ENCODE measurements around the gene B3GAT2. TPM values are rescaled to one million over a fixed set of nuclear protein-coding genes. Genes with fewer than 3 reads are reported as not detected.
"Not testable (repeated sequence)": the region's sequence is repeated elsewhere in the genome, so short reads cannot be mapped to it uniquely, and the experiment has no call there.

B3GAT2 gene
- total and polyA plus RNA-seq, 8 donors: 0.03 to 0.12 (median 0.05) TPM; not detected in 4

- no peaks in the 10 kb centered on the region for H3K27me3 ChIP-seq
- WGBS, 2 donors: 29 to 32% methylated on average over 14 of the region's 14 CpGs
- intact Hi-C loops (cut with DNase I): no loop called here
- no peak for TF ChIP-seq CTCF (IDR thresholded peaks at IDR 0.05)
- no peaks in the 10 kb centered on the region for H3K36me3 ChIP-seq
- DNase-seq: no peak
- ATAC-seq: no peak
- no peaks in the 10 kb centered on the region for H3K9me3 ChIP-seq
- H3K4me3 ChIP-seq: peak overlapping the region in 1 of 4 donors; percentile 54
- H3K4me1 ChIP-seq: peaks cover 0 to 4% (median 0%) of the 10 kb centered on the region in 3 donors
- no peak overlapping the region for H3K27ac ChIP-seq
- FAIRE-seq: no peak
Observed at GRCh38 chr6:70954750-70955149, 2.1 kb downstream of the B3GAT2 start.

GRCh38 chr6:70954176-70954575, 2.7 kb downstream of the B3GAT2 start:
- no peak for ATAC-seq
- peaks cover 0 to 4% (median 0%) of the 10 kb centered on the region in 3 donors for H3K4me1 ChIP-seq
- no peaks in the 10 kb centered on the region for H3K9me3 ChIP-seq
- H3K27me3 ChIP-seq: no peaks in the 10 kb centered on the region
- no peak for TF ChIP-seq CTCF (IDR thresholded peaks at IDR 0.05)
- intact Hi-C loops (cut with DNase I): no loop called here
- no peak overlapping the region for H3K4me3 ChIP-seq
- H3K27ac ChIP-seq: no peak overlapping the region
- no peaks in the 10 kb centered on the region for H3K36me3 ChIP-seq
- DNase-seq: no peak
- WGBS, 2 donors: 40 to 54% methylated on average over 3 of the region's 3 CpGs
- no peak for FAIRE-seq

DNA sequence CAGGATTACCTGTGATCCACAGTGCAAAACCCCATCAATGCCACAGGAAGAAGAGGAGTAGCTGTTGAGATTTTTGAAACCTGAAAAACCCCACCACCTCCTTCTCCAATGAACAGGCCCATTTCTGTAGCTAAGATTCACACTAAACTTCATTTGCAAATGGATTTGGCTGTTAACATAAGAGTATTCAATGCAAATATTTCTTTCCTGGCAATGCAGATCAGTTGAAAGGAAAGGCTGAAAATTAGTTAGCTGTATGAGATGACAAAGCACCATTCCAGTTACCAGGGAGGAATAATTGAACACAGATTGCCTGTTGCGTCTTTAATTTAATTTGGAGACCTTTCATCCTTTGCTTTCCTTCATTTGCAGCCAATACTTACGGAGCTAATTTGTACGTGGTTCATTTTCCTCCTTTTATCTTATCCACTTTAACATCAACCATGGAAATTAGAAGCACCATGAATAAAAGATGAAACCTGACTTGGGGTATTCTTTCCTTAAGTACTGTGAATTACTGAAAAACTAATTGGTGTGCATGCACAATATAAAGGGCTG, 4.2 kb downstream of the B3GAT2 start:
- no peaks in the 10 kb centered on the region for H3K9me3 ChIP-seq
- no peak for TF ChIP-seq CTCF (IDR thresholded peaks at IDR 0.05)
- no peak overlapping the region for H3K4me3 ChIP-seq
- DNase-seq (no peak), FAIRE-seq (no peak), ATAC-seq (no peak)
- H3K27me3 ChIP-seq: no peaks in the 10 kb centered on the region
- peaks cover 0 to 4% (median 0%) of the 10 kb centered on the region in 3 donors for H3K4me1 ChIP-seq
- H3K36me3 ChIP-seq: no peaks in the 10 kb centered on the region
- intact Hi-C loops (cut with DNase I): no loop called here
- H3K27ac ChIP-seq: no peak overlapping the region
- WGBS, 2 donors: 59 to 72% methylated on average over 3 of the region's 3 CpGs

DNA sequence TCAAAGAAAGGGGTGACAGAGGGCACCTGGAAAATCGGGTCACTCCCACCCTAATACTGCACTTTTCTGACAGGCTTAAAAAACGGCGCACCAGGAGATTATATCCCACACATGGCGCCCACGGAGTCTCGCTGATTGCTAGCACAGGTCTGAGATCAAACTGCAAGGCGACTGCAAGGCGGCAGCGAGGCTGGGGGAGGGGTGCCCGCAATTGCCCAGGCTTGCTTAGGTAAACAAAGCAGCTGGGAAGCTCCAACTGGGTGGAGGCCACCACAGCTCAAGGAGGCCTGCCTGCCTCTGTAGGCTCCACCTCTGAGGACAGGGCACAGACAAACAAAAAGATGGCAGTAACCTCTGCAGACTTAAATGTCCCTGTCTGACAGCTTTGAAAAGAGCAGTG, 12.5 kb downstream of the B3GAT2 start:
- H3K27ac ChIP-seq; H3K27me3 ChIP-seq; H3K36me3 ChIP-seq; H3K4me3 ChIP-seq; ATAC-seq; FAIRE-seq; H3K9me3 ChIP-seq; H3K4me1 ChIP-seq; intact Hi-C loops (cut with DNase I); DNase-seq: not testable (repeated sequence)
- 78 to 94% methylated on average over 7 to 10 of the region's 10 CpGs for WGBS, 2 donors

DNA sequence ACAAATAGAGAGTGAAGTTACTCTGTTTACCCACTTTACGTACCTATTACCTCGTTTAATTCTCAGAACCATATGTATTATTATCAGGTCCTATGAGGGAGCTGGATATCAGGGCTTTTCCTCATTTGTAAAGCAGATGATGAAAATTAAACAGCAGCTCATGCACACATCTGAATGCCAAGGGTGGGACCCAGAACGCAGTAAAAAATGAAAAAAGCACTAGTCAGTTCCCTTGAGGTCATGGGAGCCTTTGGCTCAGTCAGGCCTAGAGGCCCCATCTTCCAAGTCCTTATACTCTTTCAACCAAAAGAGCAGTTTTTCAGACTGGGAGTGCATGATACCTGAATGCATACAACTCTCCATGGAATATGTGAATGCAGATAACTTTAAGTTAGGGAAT, 23.0 kb downstream of the B3GAT2 start:
- 67 to 73% methylated on average over 3 of the region's 3 CpGs for WGBS, 2 donors
- H3K4me1 ChIP-seq: no peaks in the 10 kb centered on the region
- TF ChIP-seq CTCF (IDR thresholded peaks at IDR 0.05): no peak
- no peaks in the 10 kb centered on the region for H3K27me3 ChIP-seq
- ATAC-seq (no peak), DNase-seq (no peak), FAIRE-seq (no peak)
- no peaks in the 10 kb centered on the region for H3K9me3 ChIP-seq
- H3K36me3 ChIP-seq: no peaks in the 10 kb centered on the region
- intact Hi-C loops (cut with DNase I): no loop called here
- H3K4me3 ChIP-seq: no peak overlapping the region
- H3K27ac ChIP-seq: no peak overlapping the region
